K562 (cell line): ENCODE measurements around the gene ERFL. TPM values are rescaled to one million over a fixed set of nuclear protein-coding genes. Genes with fewer than 3 reads are reported as not detected.

Source experiments
- ATAC-seq: fragments of 200-7000 bp; cut with Tn5 transposase; 3 replicates; pipeline ENCODE4 v1.9.1; 2020; ENCODE audit warnings: moderate library complexity
- BruUV-seq: library from RNA; stranded (reverse); fragments of 400-500 nt; replicated peaks from 2 replicates; lab custom pipeline; 2021; lab: Mats Ljungman, UMichigan
- CTCF ChIA-PET: fragments of 300-600 bp; formaldehyde crosslinking; extraction: SDS; loops from one replicate; lab custom pipeline; 2021; ENCODE audit warnings: low intra/inter-chr PET ratio; lab: Yijun Ruan, JAX
- POLR2A ChIA-PET: fragments of 300-600, 350-650 bp; sonication (Branson Sonifier 250); formaldehyde crosslinking; extraction: SDS; loops from one replicate; lab custom pipeline; 2021; ENCODE audit warnings: antibody characterized with exemption, inconsistent platforms; lab: Yijun Ruan, JAX
- DNase-seq, 4 experiments: peaks; one replicate each; pipeline versions ENCODE4 v3.0.0 to v3.0.0-alpha.2; 2011 to 2018; ENCODE audit warnings: low spot score in 3 of 4, mixed read lengths in 3 of 4; ENCODE audit errors: extremely low read depth in 1 of 4
- FAIRE-seq: peaks from 2 replicates; lab custom pipeline; 2011; peaks lifted over from hg19 to GRCh38; lab: Jason Lieb, UNC
- H2AFZ ChIP-seq: 2 replicates; pipeline ENCODE4 v1.6.0; 2011; ENCODE audit warnings: low read depth, low read length, control low read depth, inconsistent platforms
- H3K27ac ChIP-seq: fragments of 200-600 bp; 3 replicates; pipeline ENCODE4 v1.8.0; 2011; ENCODE audit warnings: low read depth, mild to moderate bottlenecking, control low read depth, inconsistent platforms, low read length, moderate library complexity, mixed read lengths; ENCODE audit errors: extremely low read depth
- H3K27me3 ChIP-seq, 2 experiments: fragments of 300-600 bp in 1 of 2; 2 replicates in 1 of 2; 3 replicates in 1 of 2; pipeline versions ENCODE4 v1.6.0 to v1.8.0; 2011; ENCODE audit warnings: inconsistent platforms in 2 of 2, low read length in 2 of 2, mild to moderate bottlenecking in 1 of 2, mixed read lengths in 1 of 2, moderate library complexity in 1 of 2; ENCODE audit not compliant: control insufficient read depth in 2 of 2, insufficient read depth in 2 of 2
- H3K36me3 ChIP-seq: fragments of 300-600 bp; 3 replicates; pipeline ENCODE4 v1.8.0; 2011; ENCODE audit warnings: mild to moderate bottlenecking, low read length, inconsistent platforms; ENCODE audit not compliant: control insufficient read depth, insufficient read depth
- H3K4me1 ChIP-seq, 2 experiments: fragments of 200-600 bp in 1 of 2; replicated peaks in 1 of 2; 2 replicates in 1 of 2; 3 replicates in 1 of 2; pipeline versions ENCODE4 v1.5.1 to v1.8.0; 2011; ENCODE audit warnings: inconsistent platforms in 2 of 2, low read length in 2 of 2, mild to moderate bottlenecking in 1 of 2, mixed read lengths in 1 of 2, moderate library complexity in 1 of 2; ENCODE audit not compliant: control insufficient read depth in 2 of 2, insufficient read depth in 2 of 2
- H3K4me2 ChIP-seq: 2 replicates; pipeline ENCODE4 v1.6.1; 2011; ENCODE audit warnings: low read length, control low read depth, inconsistent platforms, mixed read lengths; ENCODE audit not compliant: insufficient read depth
- H3K4me3 ChIP-seq: fragments of 200-600 bp; sonication (generic), shearing (Covaris generic); 2 replicates; pipeline ENCODE4 v1.5.1; 2016; ENCODE audit warnings: control low read depth, inconsistent platforms
- H3K79me2 ChIP-seq: fragments of 200-600 bp; 3 replicates; pipeline ENCODE4 v1.8.0; 2011; ENCODE audit warnings: low read length, inconsistent platforms; ENCODE audit not compliant: control insufficient read depth, insufficient read depth
- H3K9ac ChIP-seq, 2 experiments: 2 replicates each; pipeline versions ENCODE4 v1.6.0 to v1.6.1; 2011; ENCODE audit warnings: low read depth in 2 of 2, low read length in 2 of 2, control low read depth in 1 of 2, inconsistent platforms in 1 of 2, mild to moderate bottlenecking in 1 of 2, mixed read lengths in 1 of 2; ENCODE audit not compliant: insufficient read depth in 1 of 2
- H3K9me1 ChIP-seq: one replicate; pipeline ENCODE4 v1.6.0; 2011; ENCODE audit warnings: inconsistent platforms, mild to moderate bottlenecking, low read length, moderate library complexity; ENCODE audit not compliant: control insufficient read depth, insufficient read depth
- H3K9me3 ChIP-seq: replicated peaks from 2 replicates; pipeline ENCODE4 v1.5.1; 2011; ENCODE audit warnings: low read depth, low read length, inconsistent platforms; ENCODE audit not compliant: control insufficient read depth, insufficient read depth
- H4K20me1 ChIP-seq: replicated peaks from 2 replicates; pipeline ENCODE4 v1.6.1; 2011; ENCODE audit warnings: low read length, inconsistent platforms, mixed read lengths; ENCODE audit not compliant: control insufficient read depth, insufficient read depth
- STAT5B ChIP-seq: fragments of 250-450 bp; sonication (Bioruptor Pico); IDR thresholded peaks from 2 replicates; pipeline ENCODE4 v1.8.0; 2021; ENCODE audit warnings: mild to moderate bottlenecking, inconsistent platforms
- WGBS: fragments of 100-300 bp; shearing (Covaris generic); methylation state at CpG from one replicate; pipeline ENCODE4 v1.1.6; 2016; ENCODE audit warnings: low coverage, mixed read lengths; ENCODE audit not compliant: insufficient coverage; ENCODE audit errors: missing lambda C conversion rate; 5-methylcytosine and 5-hydroxymethylcytosine counted together
- in situ Hi-C: fragments of 300-500 bp; cut with MboI; formaldehyde crosslinking; loops from 4 replicates; pipeline ENCODE4 v1.15.0; 2018; ENCODE audit warnings: inconsistent platforms, mixed read lengths
- intact Hi-C: fragments of 100-400 bp; cut with micrococcal nuclease; formaldehyde crosslinking; loops from 2 replicates; pipeline ENCODE4 v1.14.2; 2022
- polyA plus RNA-seq, 8 experiments: library from polyadenylated mRNA; depleted of rRNA in 4 of 8; stranded (reverse) in 5 of 8; unstranded in 3 of 8; fragments of >200 nt; fragmentation: Nextera tagmentation in 2 of 8; fragmentation: Illumina TruSeq in 1 of 8; extraction: Ambion mirVana in 2 of 8; extraction: Trizol in 1 of 8; gene quantifications; 2 replicates each; pipeline versions ENCODE4 v1.2.1 to v1.2.3, GENCODE V29; 2011 to 2014; ENCODE audit warnings: inconsistent platforms in 1 of 8, missing spikeins in 1 of 8
- total RNA-seq, 7 experiments: library from RNA; depleted of rRNA in 6 of 7; stranded (reverse); fragments of >200 nt in 6 of 7; fragmentation: Illumina TruSeq in 2 of 7; extraction: Trizol in 2 of 7; gene quantifications; 2 replicates each; pipeline versions ENCODE4 v1.2.1 to v1.2.3, GENCODE V29; 2011 to 2021; ENCODE audit warnings: low replicate concordance in 1 of 7
- TF ChIP-seq, protein P1 (sequence below): fragments of 450-650 bp; formaldehyde crosslinking; IDR thresholded peaks from 2 replicates; pipeline ENCODE4 v1.4.0; 2022; ENCODE audit warnings: missing genetic modification characterization

ERFL gene
- total and polyA plus RNA-seq, 9 of the 15 experiments (the other 6 are each of a cell fraction or from before 2014, with no cell fraction given): 0.07 to 0.75 (median 0.32) TPM; not detected in 4

DNA sequence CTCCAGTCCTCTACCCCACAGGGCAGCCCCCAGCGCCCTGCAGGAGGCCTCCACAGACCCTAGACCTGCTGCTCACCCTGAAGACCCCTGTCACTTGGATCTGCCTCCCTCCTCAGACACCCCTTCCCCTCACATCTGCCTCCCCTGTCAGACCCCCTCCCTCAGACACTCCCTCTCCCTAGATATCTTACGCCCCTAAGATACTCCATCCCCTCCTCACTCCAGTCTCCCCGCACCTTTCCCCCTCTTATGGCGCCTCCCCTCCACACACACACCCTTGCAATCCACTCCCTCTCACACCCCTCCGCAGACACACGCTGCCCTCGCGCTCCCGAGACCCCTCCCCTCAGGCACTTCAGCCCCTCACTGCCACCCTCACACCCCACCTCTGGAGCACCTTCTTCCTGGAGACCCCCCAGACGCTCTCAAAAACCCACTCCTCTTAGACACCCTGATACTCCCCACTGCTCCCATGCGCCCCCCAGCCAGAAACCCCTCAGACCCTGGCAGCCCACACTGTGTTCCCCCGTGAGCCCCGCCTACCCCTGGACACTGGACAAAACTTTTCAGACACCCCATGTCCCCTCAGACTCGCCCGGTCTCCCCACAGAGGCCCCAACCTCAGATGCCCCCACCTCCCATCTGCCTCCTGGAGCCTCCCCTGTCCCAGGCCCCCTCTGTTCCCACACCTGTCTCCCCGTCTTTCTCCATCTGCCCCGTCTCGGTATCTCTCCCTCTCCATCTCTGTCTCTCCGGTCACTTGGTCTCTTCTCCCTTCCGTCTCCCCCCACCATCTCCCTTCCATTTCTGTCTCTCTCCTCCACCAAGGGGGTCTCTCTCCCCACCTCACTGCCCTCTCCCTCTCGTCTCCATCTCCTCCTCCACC lies 14.5 kb downstream of the ERFL start:
- H3K79me2 ChIP-seq: no peaks in the 10 kb centered on the region
- peaks cover 0 to 26% of the 10 kb centered on the region in 2 experiments; a peak in 2 of 5 replicates for H3K4me1 ChIP-seq
- no peak for FAIRE-seq
- in situ Hi-C loops (no loop called here), intact Hi-C loops (no loop called here)
- peaks cover 32 to 67% of the 10 kb centered on the region in 2 experiments for H3K27me3 ChIP-seq
- H2AFZ ChIP-seq: no peak overlapping the region
- no peak overlapping the region for H3K27ac ChIP-seq
- CTCF ChIA-PET: no interaction called here
- peaks cover 29% of the 10 kb centered on the region; the same call in 1 of the 2 replicates for H4K20me1 ChIP-seq
- no peaks in the 10 kb centered on the region for H3K9me1 ChIP-seq
- POLR2A ChIA-PET: no interaction called here
- H3K9me3 ChIP-seq: no peaks in the 10 kb centered on the region
- no TSS peak for BruUV-seq
- no peak for ATAC-seq
- 5% methylated on average over 17 of the region's 21 CpGs for WGBS
- TF ChIP-seq, protein P1, sequence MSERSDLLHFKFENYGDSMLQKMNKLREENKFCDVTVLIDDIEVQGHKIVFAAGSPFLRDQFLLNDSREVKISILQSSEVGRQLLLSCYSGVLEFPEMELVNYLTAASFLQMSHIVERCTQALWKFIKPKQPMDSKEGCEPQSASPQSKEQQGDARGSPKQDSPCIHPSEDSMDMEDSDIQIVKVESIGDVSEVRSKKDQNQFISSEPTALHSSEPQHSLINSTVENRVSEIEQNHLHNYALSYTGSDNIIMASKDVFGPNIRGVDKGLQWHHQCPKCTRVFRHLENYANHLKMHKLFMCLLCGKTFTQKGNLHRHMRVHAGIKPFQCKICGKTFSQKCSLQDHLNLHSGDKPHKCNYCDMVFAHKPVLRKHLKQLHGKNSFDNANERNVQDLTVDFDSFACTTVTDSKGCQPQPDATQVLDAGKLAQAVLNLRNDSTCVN (CRISPR knock-in tag): 0 out of 2 replicates have a peak, but pooled peaks have one; percentile 33
- TF ChIP-seq STAT5B: no peak
- DNase-seq: no peak
- H3K4me2 ChIP-seq: no peak overlapping the region
- H3K4me3 ChIP-seq: no peak overlapping the region
- no peak overlapping the region for H3K9ac ChIP-seq
- H3K36me3 ChIP-seq: no peaks in the 10 kb centered on the region
